GM12878 (cell line): ENCODE data around the gene SERPINH1.

ENCODE experiments used
- TF ChIP-seq, protein P1 (sequence below): fragments of 450-650 bp; IDR thresholded peaks from 2 replicates; pipeline ENCODE4 v1.6.1; 2017; ENCODE audit warnings: borderline replicate concordance
- TF ChIP-seq, protein P2 (sequence below), 3 experiments: IDR thresholded peaks in 2 of 3; conservative IDR thresholded peaks in 1 of 3; 2 replicates each; pipeline ENCODE4 v1.5.1; 2011; ENCODE audit warnings: low read depth in 3 of 3, low read length in 3 of 3, mild to moderate bottlenecking in 3 of 3, control low read depth in 2 of 3, moderate library complexity in 2 of 3, inconsistent platforms in 1 of 3, mixed read lengths in 1 of 3; ENCODE audit not compliant: control insufficient read depth in 2 of 3, insufficient read depth in 1 of 3; ENCODE audit errors: extremely low read depth in 1 of 3

DNA sequence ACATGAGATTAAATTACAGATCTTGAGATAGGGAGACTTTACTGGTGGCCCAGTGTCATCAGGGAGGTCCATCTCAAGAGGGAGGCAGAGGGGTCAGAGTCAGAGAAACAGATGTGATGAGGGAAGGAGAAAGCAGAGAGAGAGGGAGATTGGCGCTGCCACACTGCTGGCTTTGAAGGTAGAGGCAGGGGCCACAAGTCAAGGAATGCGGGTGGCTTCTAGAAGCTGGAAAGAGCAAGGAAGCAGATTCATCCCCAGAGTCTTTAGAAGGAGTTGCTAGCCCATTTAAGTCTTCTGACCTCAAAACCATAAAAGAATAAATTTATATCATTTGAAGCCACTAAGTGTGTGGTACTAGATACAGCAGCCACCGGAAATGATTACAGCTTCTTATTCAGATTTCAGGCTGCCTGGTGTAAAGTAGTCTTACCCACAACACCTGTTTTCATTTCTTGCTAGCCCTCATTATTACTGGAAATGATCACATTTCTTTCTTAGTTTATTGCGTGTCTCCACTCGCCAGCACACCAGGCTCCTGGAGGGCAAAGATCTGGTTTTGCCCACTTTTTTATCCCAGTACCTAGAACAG, 12.6 kb upstream of the SERPINH1 start:
- TF ChIP-seq, protein P1, sequence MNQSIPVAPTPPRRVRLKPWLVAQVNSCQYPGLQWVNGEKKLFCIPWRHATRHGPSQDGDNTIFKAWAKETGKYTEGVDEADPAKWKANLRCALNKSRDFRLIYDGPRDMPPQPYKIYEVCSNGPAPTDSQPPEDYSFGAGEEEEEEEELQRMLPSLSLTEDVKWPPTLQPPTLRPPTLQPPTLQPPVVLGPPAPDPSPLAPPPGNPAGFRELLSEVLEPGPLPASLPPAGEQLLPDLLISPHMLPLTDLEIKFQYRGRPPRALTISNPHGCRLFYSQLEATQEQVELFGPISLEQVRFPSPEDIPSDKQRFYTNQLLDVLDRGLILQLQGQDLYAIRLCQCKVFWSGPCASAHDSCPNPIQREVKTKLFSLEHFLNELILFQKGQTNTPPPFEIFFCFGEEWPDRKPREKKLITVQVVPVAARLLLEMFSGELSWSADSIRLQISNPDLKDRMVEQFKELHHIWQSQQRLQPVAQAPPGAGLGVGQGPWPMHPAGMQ, result no peak
- TF ChIP-seq, protein P2, sequence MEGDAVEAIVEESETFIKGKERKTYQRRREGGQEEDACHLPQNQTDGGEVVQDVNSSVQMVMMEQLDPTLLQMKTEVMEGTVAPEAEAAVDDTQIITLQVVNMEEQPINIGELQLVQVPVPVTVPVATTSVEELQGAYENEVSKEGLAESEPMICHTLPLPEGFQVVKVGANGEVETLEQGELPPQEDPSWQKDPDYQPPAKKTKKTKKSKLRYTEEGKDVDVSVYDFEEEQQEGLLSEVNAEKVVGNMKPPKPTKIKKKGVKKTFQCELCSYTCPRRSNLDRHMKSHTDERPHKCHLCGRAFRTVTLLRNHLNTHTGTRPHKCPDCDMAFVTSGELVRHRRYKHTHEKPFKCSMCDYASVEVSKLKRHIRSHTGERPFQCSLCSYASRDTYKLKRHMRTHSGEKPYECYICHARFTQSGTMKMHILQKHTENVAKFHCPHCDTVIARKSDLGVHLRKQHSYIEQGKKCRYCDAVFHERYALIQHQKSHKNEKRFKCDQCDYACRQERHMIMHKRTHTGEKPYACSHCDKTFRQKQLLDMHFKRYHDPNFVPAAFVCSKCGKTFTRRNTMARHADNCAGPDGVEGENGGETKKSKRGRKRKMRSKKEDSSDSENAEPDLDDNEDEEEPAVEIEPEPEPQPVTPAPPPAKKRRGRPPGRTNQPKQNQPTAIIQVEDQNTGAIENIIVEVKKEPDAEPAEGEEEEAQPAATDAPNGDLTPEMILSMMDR (IDR thresholded peaks at IDR 0.05 in 2 of 3, conservative IDR thresholded peaks at IDR 0.05 in 1 of 3; ENCODE audit: control insufficient read depth in 2 of 3, extremely low read depth in 1 of 3, insufficient read depth in 1 of 3, low read depth in 3 of 3, low read length in 3 of 3), result no peak
